ENCODE data around the gene NNAT. TPM values are rescaled to one million over a fixed set of nuclear protein-coding genes. Genes with fewer than 3 reads are reported as not detected.

The NNAT gene
- total and polyA plus RNA-seq, 2 donors (not counting 1 experiment from before 2014, with no cell fraction given), result not detected

DNA sequence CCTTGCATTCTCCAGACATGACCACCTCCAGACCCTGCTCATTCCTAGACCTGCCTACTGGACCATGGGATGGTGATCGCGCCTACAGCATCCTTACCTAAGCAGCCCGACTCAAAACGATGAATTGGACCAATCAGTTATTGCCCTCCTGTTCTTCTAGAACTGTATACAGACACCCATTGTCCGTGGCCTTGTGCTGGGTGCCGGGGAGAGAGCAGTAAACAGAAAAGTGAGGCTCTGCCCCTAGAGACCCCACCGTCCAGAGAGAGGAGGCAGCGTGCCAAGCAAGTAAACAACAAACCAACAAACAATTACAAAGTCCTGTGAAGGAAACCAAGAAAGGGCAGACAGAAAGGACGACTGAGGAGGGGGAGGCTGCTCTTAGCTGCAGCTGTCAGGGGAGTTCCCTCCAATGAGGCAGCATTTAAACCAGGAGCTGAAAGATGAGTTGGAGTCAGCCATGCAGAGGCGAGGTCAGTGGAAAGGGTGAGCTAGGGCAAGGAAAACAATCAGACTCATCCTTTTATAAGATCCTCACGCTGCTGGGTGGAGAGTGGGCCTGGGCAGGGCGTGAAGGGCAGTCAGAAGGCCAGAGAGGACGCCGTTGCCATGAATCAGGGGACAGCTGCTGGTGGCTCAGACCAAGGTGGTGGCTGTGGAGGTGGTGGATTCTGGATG is 44.2 kb downstream of the NNAT start:
- no peak for DNase-seq
- Mint-ChIP-seq H3K9me3 (ENCODE audit: insufficient read depth) (no peaks in the 10 kb centered on the region), H3K27me3 (peaks cover 47% of the 10 kb centered on the region), H3K4me1 (peaks cover 2% of the 10 kb centered on the region), H3K27ac (no peak overlapping the region), H3K4me3 (no peak overlapping the region)
- H3K79me2 ChIP-seq (ENCODE audit: control insufficient read depth, insufficient read depth, low read length), result no peaks in the 10 kb centered on the region
- H3K4me2 ChIP-seq (replicated peaks; ENCODE audit: low read depth, low read length, poor library complexity, severe bottlenecking), result no peak overlapping the region
- TF ChIP-seq EZH2 (IDR thresholded peaks at IDR 0.05; ENCODE audit: borderline replicate concordance, insufficient read depth, low read depth, low read length, poor library complexity, severe bottlenecking) (no peak), CTCF (IDR thresholded peaks at IDR 0.05) (no peak)
- no peak overlapping the region for H3K9ac ChIP-seq (ENCODE audit: low read length)
- H3K4me1 ChIP-seq (ENCODE audit: control insufficient read depth in 2 of 2, insufficient read depth in 2 of 2, low read length in 2 of 2), result peaks cover 3 to 5% of the 10 kb centered on the region in 2 donors
- H3K9me3 ChIP-seq (ENCODE audit: control extremely low read depth in 1 of 3, control insufficient read depth in 2 of 3, insufficient read depth in 1 of 3, low read length in 2 of 3), result no peaks in the 10 kb centered on the region
- no peaks in the 10 kb centered on the region for H3K36me3 ChIP-seq (replicated peaks in 1 of 2; ENCODE audit: control extremely low read depth in 1 of 2, control insufficient read depth in 1 of 2, extremely low read depth in 1 of 2, insufficient read depth in 2 of 2, low read length in 1 of 2)
- ChIA-PET CTCF (interaction anchor here (0.8 to 7.2 kb wide), 11 partner anchors 10 to 659 kb away, joined by 3 to 87 read pairs (median 4); no protein-coding TSS in a partner anchor), POLR2A (no interaction called here)
- H2AFZ ChIP-seq (ENCODE audit: insufficient read depth, low read depth, low read length, poor library complexity, severe bottlenecking), result no peak overlapping the region
- H3K27me3 ChIP-seq (replicated peaks in 1 of 4; ENCODE audit: control extremely low read depth in 1 of 4, control insufficient read depth in 3 of 4, insufficient read depth in 4 of 4, low read length in 3 of 4), result peaks cover 0 to 31% (median 13%) of the 10 kb centered on the region in 4 experiments
- 80% methylated on average over 11 of the region's 14 CpGs for WGBS (ENCODE audit: insufficient coverage)
- ATAC-seq (ENCODE audit: low read depth), result no peak
- no peak overlapping the region for H3K4me3 ChIP-seq (ENCODE audit: control extremely low read depth in 1 of 5, extremely low read depth in 1 of 5, insufficient read depth in 1 of 5, low read depth in 2 of 5, low read length in 4 of 5)
- intact Hi-C loops (cut with micrococcal nuclease), result loop anchor here (10.0 kb wide), 1 partner anchor 340 kb away; the partner anchor contains the start of gene VSTM2L
- H4K20me1 ChIP-seq (ENCODE audit: control insufficient read depth, insufficient read depth, low read length, poor library complexity, severe bottlenecking), result no peaks in the 10 kb centered on the region
- no peak overlapping the region for H3K27ac ChIP-seq (ENCODE audit: low read length in 2 of 2)

Measured in B cell (primary cell).